Measurements from ENCODE around the gene GTF2A1L. TPM values are rescaled to one million over a fixed set of nuclear protein-coding genes. Genes with fewer than 3 reads are reported as not detected.
"Not testable (repeated sequence)": the region's sequence is repeated elsewhere in the genome, so short reads cannot be mapped to it uniquely, and the experiment has no call there.

Gene GTF2A1L
- not detected for total RNA-seq
- long read RNA-seq = 0 reads

GRCh38 chr2:48617618-48618017, at the start of gene GTF2A1L:
Gene GTF2A1L (plus strand): TSS chr2:48617856. CDS start chr2:48617875, 19 bp downstream.
- DNase-seq (no peak), ATAC-seq (no peak)
- intact Hi-C loops (cut with DNase I) = no loop called here

GRCh38 chr2:48568547-48568946, 49.1 kb upstream of the GTF2A1L start:
- ATAC-seq (peak; percentile 18 to 42), DNase-seq (no peak)
- intact Hi-C loops (cut with DNase I) = no loop called here

GRCh38 chr2:48569433-48569832, 48.2 kb upstream of the GTF2A1L start:
- no peak for ATAC-seq
- intact Hi-C loops (cut with DNase I) = no loop called here
- DNase-seq = no peak

- intact Hi-C loops (cut with DNase I) = no loop called here
- DNase-seq (no peak), ATAC-seq (peak in 1 of 2 donors; percentile 47)
Measured at GRCh38 chr2:48572816-48573215, 44.8 kb upstream of the GTF2A1L start.

GRCh38 chr2:48574353-48575287, 43.0 kb upstream of the GTF2A1L start:
- DNase-seq (no peak), ATAC-seq (no peak)
- intact Hi-C loops (cut with DNase I) = no loop called here

- ATAC-seq (no peak), DNase-seq (no peak)
- intact Hi-C loops (cut with DNase I) = no loop called here
Measured at GRCh38 chr2:48578313-48578712, 39.3 kb upstream of the GTF2A1L start.

- DNase-seq (no peak), ATAC-seq (no peak)
- intact Hi-C loops (cut with DNase I) = loop anchor here in 1 of 2 donors (10.0 kb wide), 2 partner anchors 109 to 479 kb away; no protein-coding TSS in a partner anchor
Measured at GRCh38 chr2:48583961-48584360, 33.7 kb upstream of the GTF2A1L start.

GRCh38 chr2:48584551-48584950, 33.1 kb upstream of the GTF2A1L start:
- intact Hi-C loops (cut with DNase I) = loop anchor here in 1 of 2 donors (10.0 kb wide), 2 partner anchors 110 to 480 kb away; no protein-coding TSS in a partner anchor
- DNase-seq (no peak), ATAC-seq (no peak)

- ATAC-seq (no peak), DNase-seq (no peak)
- intact Hi-C loops (cut with DNase I) = loop anchor here in 1 of 2 donors (10.0 kb wide), 2 partner anchors 112 to 482 kb away; no protein-coding TSS in a partner anchor
Measured at GRCh38 chr2:48586433-48586832, 31.2 kb upstream of the GTF2A1L start.

- no peak for ATAC-seq
- intact Hi-C loops (cut with DNase I) = loop anchor here in 1 of 2 donors (10.0 kb wide), 2 partner anchors 113 to 483 kb away; no protein-coding TSS in a partner anchor
- no peak for DNase-seq
Measured at GRCh38 chr2:48587560-48587959, 30.1 kb upstream of the GTF2A1L start.

GRCh38 chr2:48587961-48588360, 29.7 kb upstream of the GTF2A1L start:
- DNase-seq (no peak), ATAC-seq (no peak)
- intact Hi-C loops (cut with DNase I) = loop anchor here in 1 of 2 donors (10.0 kb wide), 2 partner anchors 113 to 483 kb away; no protein-coding TSS in a partner anchor

GRCh38 chr2:48588745-48589144, 28.9 kb upstream of the GTF2A1L start:
- intact Hi-C loops (cut with DNase I) = loop anchor here in 1 of 2 donors (10.0 kb wide), 2 partner anchors 114 to 484 kb away; no protein-coding TSS in a partner anchor
- DNase-seq (no peak), ATAC-seq (no peak)

GRCh38 chr2:48589170-48589767, 28.4 kb upstream of the GTF2A1L start:
- intact Hi-C loops (cut with DNase I) = loop anchor here in 1 of 2 donors (10.0 kb wide), 2 partner anchors 114 to 484 kb away; no protein-coding TSS in a partner anchor
- DNase-seq (no peak), ATAC-seq (peak in 1 of 2 donors; percentile 50)

- intact Hi-C loops (cut with DNase I) = no loop called here
- ATAC-seq (no peak), DNase-seq (no peak)
Measured at GRCh38 chr2:48590017-48590416, 27.6 kb upstream of the GTF2A1L start.

- DNase-seq (no peak), ATAC-seq (no peak)
- intact Hi-C loops (cut with DNase I) = no loop called here
Measured at GRCh38 chr2:48592067-48592466, 25.6 kb upstream of the GTF2A1L start.

- DNase-seq; intact Hi-C loops (cut with DNase I); ATAC-seq: not testable (repeated sequence)
Measured at GRCh38 chr2:48596751-48597150, 20.9 kb upstream of the GTF2A1L start.

GRCh38 chr2:48597492-48597891, 20.2 kb upstream of the GTF2A1L start:
- intact Hi-C loops (cut with DNase I) = no loop called here
- ATAC-seq (no peak), DNase-seq (no peak)

- peak in 1 of 2 donors; percentile 41 for ATAC-seq
- no peak for DNase-seq
- intact Hi-C loops (cut with DNase I) = no loop called here
Measured at GRCh38 chr2:48600204-48600813, 17.3 kb upstream of the GTF2A1L start.

- ATAC-seq = no peak
- intact Hi-C loops (cut with DNase I) = no loop called here
Measured at GRCh38 chr2:48600917-48601316, 16.7 kb upstream of the GTF2A1L start.

More at GRCh38 chr2:48600917-48601316, 16.7 kb upstream of the GTF2A1L start:
- no peak for DNase-seq

Measured in left cardiac atrium (tissue), 4 donors.